ENCODE results near the gene DNPEP.

Gene DNPEP

GRCh38 chr2:219387306-219388120 lies at the start of gene DNPEP:
Gene DNPEP (minus strand): TSS chr2:219387912. CDS start chr2:219387794, 118 bp downstream.
- no peak for DNase-seq (ENCODE audit: low spot score)

- DNase-seq (ENCODE audit: low spot score): no peak
These were observed 49.4 kb upstream of the DNPEP start for GRCh38 chr2:219437141-219437540.

GRCh38 chr2:219436491-219436890 lies 48.8 kb upstream of the DNPEP start:
- no peak for DNase-seq (ENCODE audit: low spot score)

GRCh38 chr2:219435701-219436100 lies 48.0 kb upstream of the DNPEP start:
- no peak for DNase-seq (ENCODE audit: low spot score)

GRCh38 chr2:219434718-219435525 lies 47.2 kb upstream of the DNPEP start, which contains the start of gene SPEG:
Gene SPEG (plus strand): TSS chr2:219434843. CDS start chr2:219434978, 135 bp downstream.
- DNase-seq (ENCODE audit: low spot score): no peak

- DNase-seq (ENCODE audit: low spot score): no peak
These were observed 46.7 kb upstream of the DNPEP start for GRCh38 chr2:219434468-219434717.

- DNase-seq (ENCODE audit: low spot score): no peak
These were observed 46.2 kb upstream of the DNPEP start for GRCh38 chr2:219433666-219434467.

- no peak for DNase-seq (ENCODE audit: low spot score)
These were observed 43.2 kb upstream of the DNPEP start for GRCh38 chr2:219430633-219431615.

- no peak for DNase-seq (ENCODE audit: low spot score)
These were observed 42.4 kb upstream of the DNPEP start for GRCh38 chr2:219429958-219430606.

GRCh38 chr2:219428469-219428868 lies 40.8 kb upstream of the DNPEP start:
- no peak for DNase-seq (ENCODE audit: low spot score)

- no peak for DNase-seq (ENCODE audit: low spot score)
These were observed 38.9 kb upstream of the DNPEP start for GRCh38 chr2:219426534-219427136.

GRCh38 chr2:219426068-219426443 lies 38.3 kb upstream of the DNPEP start:
- no peak for DNase-seq (ENCODE audit: low spot score)

GRCh38 chr2:219425238-219426067 lies 37.7 kb upstream of the DNPEP start:
- DNase-seq (ENCODE audit: low spot score): no peak

GRCh38 chr2:219423652-219424377 lies 36.1 kb upstream of the DNPEP start:
- DNase-seq (ENCODE audit: low spot score): no peak

- no peak for DNase-seq (ENCODE audit: low spot score)
These were observed 35.3 kb upstream of the DNPEP start for GRCh38 chr2:219422952-219423534.

GRCh38 chr2:219421323-219421722 lies 33.6 kb upstream of the DNPEP start:
- DNase-seq (ENCODE audit: low spot score): no peak

- DNase-seq (ENCODE audit: low spot score): no peak
These were observed 33.0 kb upstream of the DNPEP start for GRCh38 chr2:219420687-219421086.

Data from globus pallidus (tissue), 1 donor.